ENCODE measurements around the gene H1-8.
"Not testable (repeated sequence)": the region's sequence is repeated elsewhere in the genome, so short reads cannot be mapped to it uniquely, and the experiment has no call there.

H1-8 gene

GRCh38 chr3:129512595-129512994 is 30.4 kb upstream of the H1-8 start:
- DNase-seq (ENCODE audit: low read depth) = no peak
- TF ChIP-seq, protein P1, sequence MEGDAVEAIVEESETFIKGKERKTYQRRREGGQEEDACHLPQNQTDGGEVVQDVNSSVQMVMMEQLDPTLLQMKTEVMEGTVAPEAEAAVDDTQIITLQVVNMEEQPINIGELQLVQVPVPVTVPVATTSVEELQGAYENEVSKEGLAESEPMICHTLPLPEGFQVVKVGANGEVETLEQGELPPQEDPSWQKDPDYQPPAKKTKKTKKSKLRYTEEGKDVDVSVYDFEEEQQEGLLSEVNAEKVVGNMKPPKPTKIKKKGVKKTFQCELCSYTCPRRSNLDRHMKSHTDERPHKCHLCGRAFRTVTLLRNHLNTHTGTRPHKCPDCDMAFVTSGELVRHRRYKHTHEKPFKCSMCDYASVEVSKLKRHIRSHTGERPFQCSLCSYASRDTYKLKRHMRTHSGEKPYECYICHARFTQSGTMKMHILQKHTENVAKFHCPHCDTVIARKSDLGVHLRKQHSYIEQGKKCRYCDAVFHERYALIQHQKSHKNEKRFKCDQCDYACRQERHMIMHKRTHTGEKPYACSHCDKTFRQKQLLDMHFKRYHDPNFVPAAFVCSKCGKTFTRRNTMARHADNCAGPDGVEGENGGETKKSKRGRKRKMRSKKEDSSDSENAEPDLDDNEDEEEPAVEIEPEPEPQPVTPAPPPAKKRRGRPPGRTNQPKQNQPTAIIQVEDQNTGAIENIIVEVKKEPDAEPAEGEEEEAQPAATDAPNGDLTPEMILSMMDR (IDR thresholded peaks at IDR 0.05; ENCODE audit: insufficient read depth, low read depth, low read length, missing control alignments) = no peak
- H3K4me3 ChIP-seq (ENCODE audit: low read depth, low read length) = no peak overlapping the region

DNA sequence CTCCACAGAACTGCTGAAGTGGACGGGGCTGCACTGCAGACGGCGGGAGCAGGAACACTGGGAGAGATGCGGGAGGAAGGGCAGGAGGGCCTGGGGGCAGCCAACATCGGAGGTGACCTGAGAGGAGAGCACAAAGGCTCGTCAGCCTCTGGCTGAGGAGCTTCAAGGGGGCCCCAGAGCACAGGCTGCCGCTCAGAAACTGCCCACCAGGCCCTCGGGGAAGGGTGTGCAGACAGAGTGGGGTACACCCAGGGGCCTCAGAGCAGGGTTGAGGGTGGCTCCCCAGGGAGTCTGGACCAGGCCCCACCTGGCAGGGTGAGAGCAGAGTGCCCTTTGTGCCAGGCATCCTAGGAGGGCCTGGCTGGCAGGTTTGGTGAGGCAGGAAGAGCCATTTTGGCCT is 29.3 kb upstream of the H1-8 start:
- TF ChIP-seq, protein P1 (IDR thresholded peaks at IDR 0.05; ENCODE audit: insufficient read depth, low read depth, low read length, missing control alignments) = no peak
- no peak overlapping the region for H3K4me3 ChIP-seq (ENCODE audit: low read depth, low read length)
- DNase-seq (ENCODE audit: low read depth) = no peak

GRCh38 chr3:129514110-129514509 is 28.9 kb upstream of the H1-8 start:
- no peak overlapping the region for H3K4me3 ChIP-seq (ENCODE audit: low read depth, low read length)
- no peak for DNase-seq (ENCODE audit: low read depth)
- TF ChIP-seq, protein P1 (IDR thresholded peaks at IDR 0.05; ENCODE audit: insufficient read depth, low read depth, low read length, missing control alignments) = no peak

DNA sequence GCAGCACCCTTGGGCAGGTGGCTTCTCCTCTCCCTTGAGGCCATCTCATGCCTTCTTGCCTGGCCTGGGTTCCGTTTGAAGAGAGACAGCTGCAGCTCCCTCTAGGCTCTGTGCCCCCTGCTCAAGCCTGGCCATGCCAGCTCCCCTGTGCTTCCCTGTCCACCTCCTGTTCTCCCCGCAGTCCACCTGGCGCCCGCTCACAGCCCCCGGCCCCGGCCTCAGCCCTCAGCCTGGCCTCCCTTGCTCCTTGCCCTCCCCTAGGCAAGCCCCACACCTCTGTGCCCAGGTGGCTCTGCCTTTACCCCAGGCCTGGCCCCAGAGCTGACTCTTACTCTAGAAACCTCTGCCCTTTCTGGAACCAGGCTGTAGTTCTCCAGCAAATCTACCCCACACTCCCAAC is 28.4 kb upstream of the H1-8 start:
- H3K4me3 ChIP-seq (ENCODE audit: low read depth, low read length) = no peak overlapping the region
- TF ChIP-seq, protein P1 (IDR thresholded peaks at IDR 0.05; ENCODE audit: insufficient read depth, low read depth, low read length, missing control alignments) = no peak
- DNase-seq (ENCODE audit: low read depth) = no peak

DNA sequence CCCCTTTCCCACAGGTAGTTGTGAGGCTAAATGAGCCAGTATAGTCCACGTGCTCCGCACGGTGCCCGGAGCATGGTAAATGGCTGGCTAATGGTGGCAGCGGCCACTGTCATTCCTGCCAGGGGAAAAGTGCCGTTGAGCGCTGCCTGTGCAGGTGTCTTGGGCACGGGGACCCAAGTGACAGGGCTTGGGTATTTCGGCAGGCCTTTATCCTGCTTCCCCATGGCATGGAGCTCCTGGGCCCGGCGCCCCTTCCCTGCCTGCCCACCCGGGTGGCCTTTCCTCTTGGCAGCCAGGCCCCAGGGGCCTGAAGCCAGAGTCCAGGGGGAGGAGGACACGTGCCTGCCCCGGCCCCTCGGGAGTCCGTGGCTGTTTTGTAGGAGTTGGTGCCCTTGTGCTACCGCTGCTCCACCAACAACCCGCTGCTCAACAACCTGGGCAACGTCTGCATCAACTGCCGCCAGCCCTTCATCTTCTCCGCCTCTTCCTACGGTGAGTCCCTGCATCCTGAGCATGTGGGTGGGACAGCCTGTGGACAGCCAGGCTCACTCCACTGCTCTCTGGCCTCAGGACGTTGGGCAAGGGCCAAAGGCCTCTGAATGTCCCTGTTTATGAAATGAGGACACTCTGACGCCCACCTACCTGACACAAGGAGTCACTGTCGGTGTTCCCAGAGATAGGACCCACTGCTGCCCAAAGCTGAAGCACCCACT is 27.7 kb upstream of the H1-8 start:
- not testable (repeated sequence) for DNase-seq (ENCODE audit: low read depth); H3K4me3 ChIP-seq (ENCODE audit: low read depth, low read length)

DNA sequence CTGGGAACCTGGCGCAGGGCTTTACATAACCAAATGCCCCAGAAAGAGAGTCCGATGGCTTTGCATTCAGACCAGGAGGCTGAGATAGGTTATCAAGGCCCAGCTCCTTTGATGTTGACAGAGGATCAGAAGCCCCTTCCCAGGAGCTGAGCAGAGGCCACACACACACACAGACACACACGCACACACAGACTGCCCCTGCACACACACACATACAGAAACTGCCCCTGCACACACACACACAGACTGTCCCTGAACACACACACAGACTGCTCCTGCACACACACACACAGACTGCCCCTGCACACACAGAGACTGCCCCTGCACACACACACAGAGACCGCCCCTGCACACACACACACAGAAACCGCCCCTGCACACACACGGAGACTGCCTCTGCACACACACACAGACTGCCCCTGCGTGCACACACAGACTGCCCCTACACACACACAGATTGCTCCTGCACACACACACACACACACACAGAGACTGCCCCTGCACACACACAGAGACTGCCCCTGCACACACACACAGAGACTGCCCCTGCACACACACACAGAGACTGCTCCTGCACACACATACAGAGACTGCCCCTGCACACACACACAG is 27.0 kb upstream of the H1-8 start:
- DNase-seq (ENCODE audit: low read depth); H3K4me3 ChIP-seq (ENCODE audit: low read depth, low read length): not testable (repeated sequence)

GRCh38 chr3:129517516-129517915 is 25.5 kb upstream of the H1-8 start:
- TF ChIP-seq, protein P1 (IDR thresholded peaks at IDR 0.05; ENCODE audit: insufficient read depth, low read depth, low read length, missing control alignments) = no peak
- no peak for DNase-seq (ENCODE audit: low read depth)
- no peak overlapping the region for H3K4me3 ChIP-seq (ENCODE audit: low read depth, low read length)

GRCh38 chr3:129518038-129518561 is 24.9 kb upstream of the H1-8 start:
- no peak overlapping the region for H3K4me3 ChIP-seq (ENCODE audit: low read depth, low read length)
- no peak for DNase-seq (ENCODE audit: low read depth)
- TF ChIP-seq, protein P1 (IDR thresholded peaks at IDR 0.05; ENCODE audit: insufficient read depth, low read depth, low read length, missing control alignments) = no peak

Data from GM12865 (cell line).